Endothelial cell (in vitro differentiated cells): ENCODE measurements around the gene TMEM208. TPM values are rescaled to one million over a fixed set of nuclear protein-coding genes. Genes with fewer than 3 reads are reported as not detected.

ENCODE experiments used
- DNase-seq: peaks from one replicate; pipeline ENCODE4 v3.0.0; 2021; ENCODE audit warnings: low spot score
- H3K27ac Mint-ChIP-seq: one replicate; pipeline ENCODE4 v1.8.0; 2021; ENCODE audit warnings: mixed read lengths, inconsistent platforms; ENCODE audit not compliant: unreplicated experiment
- H3K27me3 Mint-ChIP-seq: one replicate; pipeline ENCODE4 v1.8.0; 2021; ENCODE audit warnings: mild to moderate bottlenecking, moderate library complexity, mixed read lengths, inconsistent platforms; ENCODE audit not compliant: unreplicated experiment
- H3K36me3 Mint-ChIP-seq: one replicate; pipeline ENCODE4 v1.8.0; 2021; ENCODE audit warnings: mild to moderate bottlenecking, low read depth, mixed read lengths, inconsistent platforms; ENCODE audit not compliant: unreplicated experiment
- H3K4me1 Mint-ChIP-seq: one replicate; pipeline ENCODE4 v1.8.0; 2021; ENCODE audit warnings: mild to moderate bottlenecking, mixed read lengths, inconsistent platforms; ENCODE audit not compliant: unreplicated experiment
- H3K4me3 Mint-ChIP-seq: one replicate; pipeline ENCODE4 v1.8.0; 2021; ENCODE audit warnings: mild to moderate bottlenecking, mixed read lengths, inconsistent platforms; ENCODE audit not compliant: unreplicated experiment
- H3K9me3 Mint-ChIP-seq: one replicate; pipeline ENCODE4 v1.8.0; 2021; ENCODE audit warnings: mixed read lengths, inconsistent platforms; ENCODE audit not compliant: unreplicated experiment
- CTCF ChIP-seq: fragments of 200-600 bp; sonication (generic); IDR thresholded peaks from one replicate; pipeline ENCODE4 v1.5.0; 2021; ENCODE audit warnings: antibody characterized with exemption; ENCODE audit not compliant: unreplicated experiment
- total RNA-seq: library from RNA; stranded (reverse); fragmentation: NEBNext Ultra II Directional; extraction: Animal tissue kit (Norgen Biotek cat#: 25700); gene quantifications from one replicate; pipeline ENCODE4 v1.2.1, GENCODE V29; 2021; ENCODE audit not compliant: unreplicated experiment

Gene TMEM208
- total RNA-seq, 1 donor from 2014 or later, result 33.6 TPM

DNA sequence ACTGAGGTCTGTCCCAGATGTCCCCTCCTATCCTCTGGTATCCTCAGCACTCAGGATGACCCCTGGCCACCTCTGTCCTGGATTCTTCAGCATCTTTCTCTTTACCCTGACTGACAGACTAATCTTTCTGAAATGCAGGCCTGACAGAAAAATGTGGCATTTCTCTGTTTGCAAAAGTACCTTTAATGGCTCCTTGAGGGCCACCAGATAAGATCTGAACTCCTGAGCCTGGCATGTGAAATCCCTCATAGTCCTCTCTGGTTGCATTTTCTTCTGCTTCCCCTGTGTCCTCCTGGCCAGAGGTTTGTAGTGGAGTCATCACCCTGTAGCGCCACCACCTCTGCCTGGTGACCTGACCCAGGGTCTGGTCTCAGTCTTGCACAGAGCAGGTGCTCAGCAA lies 30.0 kb upstream of the TMEM208 start:
- peaks cover 40% of the 10 kb centered on the region for H3K36me3 Mint-ChIP-seq
- no peak for DNase-seq
- no peaks in the 10 kb centered on the region for H3K9me3 Mint-ChIP-seq
- H3K4me3 Mint-ChIP-seq, result peak overlapping the region; percentile 86
- peaks cover 52% of the 10 kb centered on the region for H3K4me1 Mint-ChIP-seq
- no peak for TF ChIP-seq CTCF
- peak overlapping the region; percentile 61 for H3K27ac Mint-ChIP-seq
- peaks cover 23% of the 10 kb centered on the region for H3K27me3 Mint-ChIP-seq

DNA sequence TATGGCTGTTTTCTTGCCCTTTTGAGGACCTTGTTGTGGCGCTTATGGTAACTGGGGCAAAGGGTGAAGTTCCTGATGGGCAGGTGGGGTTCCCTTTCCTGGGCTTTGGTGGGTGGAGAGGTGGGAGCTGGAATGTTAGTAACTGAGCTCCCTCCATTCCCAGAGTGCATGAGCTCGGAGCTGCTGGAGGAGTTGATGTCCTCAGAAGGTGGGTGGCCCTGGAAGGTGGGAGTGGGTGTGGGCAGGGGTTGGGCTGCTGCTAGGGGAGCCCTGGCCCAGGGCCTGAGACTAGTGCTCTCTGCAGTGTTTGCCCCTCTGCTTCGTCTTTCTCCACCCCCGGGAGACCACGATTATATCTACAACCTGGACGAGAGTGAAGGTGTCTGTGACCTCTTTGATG lies 29.2 kb upstream of the TMEM208 start:
- H3K36me3 Mint-ChIP-seq, result peaks cover 38% of the 10 kb centered on the region
- no peak for TF ChIP-seq CTCF
- H3K27me3 Mint-ChIP-seq, result peaks cover 22% of the 10 kb centered on the region
- H3K27ac Mint-ChIP-seq, result peak overlapping the region; percentile 9
- H3K4me1 Mint-ChIP-seq, result peaks cover 49% of the 10 kb centered on the region
- no peak for DNase-seq
- H3K4me3 Mint-ChIP-seq, result peak overlapping the region; percentile 25
- H3K9me3 Mint-ChIP-seq, result no peaks in the 10 kb centered on the region

DNA sequence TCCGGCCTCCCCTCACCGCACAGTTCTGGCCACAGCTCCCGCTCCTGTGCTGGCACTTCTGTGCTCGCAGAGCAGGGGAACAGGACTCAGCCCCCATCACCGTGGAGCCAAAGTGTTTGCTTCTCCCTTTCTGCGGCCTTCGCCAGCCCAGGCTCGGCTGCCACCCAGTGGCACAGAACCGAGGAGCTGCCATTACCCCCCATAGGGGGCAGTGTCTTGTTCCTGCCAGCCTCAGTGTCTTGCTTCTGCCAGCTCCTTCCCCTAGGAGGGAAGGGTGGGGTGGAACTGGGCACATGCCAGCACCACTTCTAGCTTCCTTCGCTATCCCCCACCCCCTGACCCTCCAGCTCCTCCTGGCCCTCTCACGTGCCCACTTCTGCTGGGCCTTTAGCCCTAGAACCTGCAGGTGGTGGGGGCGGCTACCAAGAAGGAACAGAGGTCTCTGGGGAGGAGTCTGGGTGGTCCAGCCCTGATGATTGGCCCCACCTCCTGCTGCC lies 28.6 kb upstream of the TMEM208 start:
- H3K27ac Mint-ChIP-seq, result no peak overlapping the region

DNA sequence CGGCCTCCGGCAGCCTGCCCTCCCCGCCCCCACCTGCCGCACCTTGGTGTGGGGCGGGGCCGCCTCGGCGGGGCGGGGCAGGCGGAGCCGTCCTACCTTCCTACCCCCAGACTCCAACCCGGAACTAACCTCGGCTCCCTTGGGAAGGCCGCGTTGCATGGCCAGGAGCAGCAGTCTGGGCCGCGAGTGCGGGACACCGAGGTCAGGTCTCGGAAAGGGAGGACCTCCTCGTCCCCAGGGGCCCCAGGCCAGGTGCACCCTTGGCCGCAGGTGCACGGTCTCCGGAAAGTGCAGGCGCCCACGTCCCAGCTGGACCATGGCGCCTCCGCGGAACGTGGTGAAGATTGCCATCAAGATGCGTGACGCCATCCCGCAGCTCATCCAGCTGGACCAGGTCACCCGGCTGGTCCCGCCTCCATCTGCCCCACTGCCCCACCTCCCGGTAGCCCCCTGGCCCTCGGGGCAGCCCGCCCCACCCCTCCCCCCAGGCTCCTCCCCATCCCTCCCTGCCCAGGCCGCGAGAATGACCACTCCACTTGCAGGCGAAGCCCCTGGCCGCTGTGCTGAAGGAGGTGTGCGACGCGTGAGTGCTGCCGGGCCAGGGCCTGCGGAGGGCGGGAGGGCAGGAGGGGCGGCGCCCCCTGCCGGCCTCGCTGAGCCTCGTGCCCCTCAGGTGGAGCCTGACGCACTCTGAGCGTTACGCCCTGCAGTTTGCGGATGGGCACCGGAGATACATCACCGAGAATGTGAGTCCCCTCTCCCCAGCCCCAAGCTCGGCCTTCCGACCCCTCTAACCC lies 27.7 kb upstream of the TMEM208 start, which contains the start of gene ELMO3:
TSS of gene ELMO3 (plus strand) at position 121 of the 797 bp plus-strand sequence. CDS start at position 317, 196 bp downstream.
- peaks cover 25% of the 10 kb centered on the region for H3K36me3 Mint-ChIP-seq
- no peaks in the 10 kb centered on the region for H3K9me3 Mint-ChIP-seq
- peak; percentile 71 for DNase-seq
- peaks cover 19% of the 10 kb centered on the region for H3K27me3 Mint-ChIP-seq
- peak within 1 kb of the TSS; percentile 24 for H3K27ac Mint-ChIP-seq
- H3K4me1 Mint-ChIP-seq, result peaks cover 37% of the 10 kb centered on the region
- peak; percentile 66 for TF ChIP-seq CTCF
- peak within 1 kb of the TSS; percentile 82 for H3K4me3 Mint-ChIP-seq

More for the DNA sequence above, 28.6 kb upstream of the TMEM208 start:
- Mint-ChIP-seq H3K9me3 (no peaks in the 10 kb centered on the region), H3K4me1 (peaks cover 46% of the 10 kb centered on the region), H3K27me3 (peaks cover 20% of the 10 kb centered on the region), H3K36me3 (peaks cover 34% of the 10 kb centered on the region), H3K4me3 (no peak overlapping the region)
- TF ChIP-seq CTCF, result peak; percentile 61
- DNase-seq, result peak; percentile 60

- Mint-ChIP-seq H3K27me3 (peaks cover 21% of the 10 kb centered on the region), H3K4me3 (peak overlapping the region; percentile 82), H3K27ac (peak overlapping the region; percentile 52), H3K4me1 (peaks cover 33% of the 10 kb centered on the region), H3K36me3 (peaks cover 22% of the 10 kb centered on the region), H3K9me3 (no peaks in the 10 kb centered on the region)
- no peak for TF ChIP-seq CTCF
- peak; percentile 60 for DNase-seq
Observed at GRCh38 chr16:67199808-67200198, 27.1 kb upstream of the TMEM208 start.
